HCT116 (cell line): Measurements from ENCODE around the gene TEAD1.

Experiments
- ATF3 ChIP-seq: IDR thresholded peaks from 2 replicates; pipeline ENCODE4 v1.6.1; 2012
- CEBPB ChIP-seq: IDR thresholded peaks from 2 replicates; pipeline ENCODE4 v1.6.1; 2012; ENCODE audit warnings: low read depth
- CTCF ChIP-seq, 3 experiments: fragments of 200-600 bp in 1 of 3; sonication (generic) in 1 of 3; IDR thresholded peaks in 2 of 3; conservative IDR thresholded peaks in 1 of 3; 2 replicates each; pipeline ENCODE4 v1.5.1; 2012 to 2017; ENCODE audit warnings: low read depth in 2 of 3, low read length in 2 of 3, antibody characterized with exemption in 1 of 3, borderline replicate concordance in 1 of 3, control low read depth in 1 of 3, mild to moderate bottlenecking in 1 of 3, mixed read lengths in 1 of 3, mixed run types in 1 of 3, moderate library complexity in 1 of 3; ENCODE audit not compliant: insufficient read depth in 1 of 3
- EZH2 ChIP-seq: fragments of 200-600 bp; sonication (generic); IDR thresholded peaks from 2 replicates; pipeline ENCODE4 v1.6.1; 2017; ENCODE audit warnings: antibody characterized with exemption, mixed run types
- EZH2phosphoT487 ChIP-seq: fragments of 200-600 bp; IDR thresholded peaks from 2 replicates; pipeline ENCODE4 v1.6.1; 2018; ENCODE audit warnings: antibody characterized with exemption, borderline replicate concordance
- FOSL1 ChIP-seq: IDR thresholded peaks from 2 replicates; pipeline ENCODE4 v1.6.1; 2012; ENCODE audit warnings: low read depth
- POLR2A ChIP-seq: IDR thresholded peaks from 2 replicates; pipeline ENCODE4 v1.7.0; 2011; ENCODE audit warnings: borderline replicate concordance; ENCODE audit not compliant: insufficient read depth, insufficient read length; ENCODE audit errors: extremely low read depth
- POLR2AphosphoS5 ChIP-seq: IDR thresholded peaks from 2 replicates; pipeline ENCODE4 v1.6.1; 2011; ENCODE audit warnings: mild to moderate bottlenecking, low read depth, low read length, moderate library complexity

DNA sequence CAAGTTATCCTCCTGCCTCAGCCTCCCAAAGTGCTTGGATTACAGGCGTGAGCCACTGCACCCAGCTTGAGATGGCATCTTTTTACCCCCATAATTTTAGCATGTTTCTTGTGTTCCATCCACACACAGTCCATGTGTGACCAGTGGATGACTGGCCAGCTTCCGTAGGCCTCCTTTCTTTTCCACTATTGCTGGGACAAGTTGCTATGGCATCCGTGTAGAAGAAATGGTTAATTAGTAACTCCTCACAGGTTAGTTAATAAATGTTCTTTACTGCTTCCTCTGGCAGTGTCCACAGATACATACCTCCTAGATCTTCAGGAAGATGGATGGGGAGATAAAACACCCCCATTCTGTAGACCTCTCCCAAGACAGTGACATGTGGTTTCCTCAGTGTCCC lies 180.6 kb downstream of the TEAD1 start:
- TF ChIP-seq CTCF (IDR thresholded peaks at IDR 0.05 in 2 of 3, conservative IDR thresholded peaks at IDR 0.05 in 1 of 3; ENCODE audit: borderline replicate concordance in 1 of 3, insufficient read depth in 1 of 3, low read depth in 2 of 3, low read length in 2 of 3): no peak
- TF ChIP-seq POLR2A: no peak
- no peak for TF ChIP-seq ATF3
- TF ChIP-seq EZH2phosphoT487: no peak
- TF ChIP-seq CEBPB: no peak
- no peak for TF ChIP-seq EZH2
- no peak for TF ChIP-seq FOSL1
- TF ChIP-seq POLR2AphosphoS5: no peak
